ENCODE data around the gene EIF3K. TPM values are rescaled to one million over a fixed set of nuclear protein-coding genes. Genes with fewer than 3 reads are reported as not detected.
A peak's percentile ranks its signal among the peaks of the same experiment; 100 is the strongest.

Gene EIF3K
- total RNA-seq, 2 donors from 2014 or later, result 343 to 430 TPM

GRCh38 chr19:38676878-38677646 lies 58.1 kb downstream of the EIF3K start:
- intact Hi-C loops (cut with DNase I, micrococcal nuclease), result no loop called here
- ATAC-seq (no peak), DNase-seq (no peak)

GRCh38 chr19:38678217-38678890 lies 59.4 kb downstream of the EIF3K start:
- no peak for DNase-seq
- intact Hi-C loops (cut with DNase I, micrococcal nuclease), result no loop called here
- ATAC-seq, result no peak

GRCh38 chr19:38678891-38679494 lies 60.0 kb downstream of the EIF3K start:
- no peak for ATAC-seq

GRCh38 chr19:38679839-38680238 lies 60.9 kb downstream of the EIF3K start:
- ATAC-seq, result no peak
- no peak for DNase-seq
- intact Hi-C loops (cut with DNase I, micrococcal nuclease), result no loop called here

More at GRCh38 chr19:38678891-38679494, 60.0 kb downstream of the EIF3K start:
- intact Hi-C loops (cut with DNase I, micrococcal nuclease), result no loop called here
- no peak for DNase-seq

GRCh38 chr19:38682195-38682867 lies 63.3 kb downstream of the EIF3K start:
- DNase-seq (no peak), ATAC-seq (no peak)
- intact Hi-C loops (cut with DNase I, micrococcal nuclease), result no loop called here

GRCh38 chr19:38682872-38683392 lies 63.9 kb downstream of the EIF3K start:
- ATAC-seq (no peak), DNase-seq (no peak)
- intact Hi-C loops (cut with DNase I, micrococcal nuclease), result no loop called here

GRCh38 chr19:38683393-38684077 lies 64.5 kb downstream of the EIF3K start:
- intact Hi-C loops (cut with DNase I, micrococcal nuclease), result no loop called here
- DNase-seq (peak; percentile 84 to 93), ATAC-seq (peak; percentile 69)

GRCh38 chr19:38684078-38684861 lies 65.3 kb downstream of the EIF3K start:
- DNase-seq, result peak; percentile 69 to 93
- intact Hi-C loops (cut with DNase I, micrococcal nuclease), result no loop called here
- peak; percentile 71 for ATAC-seq

GRCh38 chr19:38684862-38685665 lies 66.1 kb downstream of the EIF3K start:
- ATAC-seq, result no peak
- intact Hi-C loops (cut with DNase I, micrococcal nuclease), result no loop called here
- no peak for DNase-seq

GRCh38 chr19:38685666-38686529 lies 66.9 kb downstream of the EIF3K start:
- intact Hi-C loops (cut with DNase I, micrococcal nuclease), result no loop called here
- no peak for ATAC-seq
- DNase-seq, result no peak

GRCh38 chr19:38686530-38686888 lies 67.5 kb downstream of the EIF3K start:
- DNase-seq (no peak), ATAC-seq (no peak)
- intact Hi-C loops (cut with DNase I, micrococcal nuclease), result no loop called here

Other genes starting within 250 kb of the EIF3K start
- gene PSMD8, start 244.6 kb upstream of the EIF3K start, total RNA-seq, result 100 to 1,000 TPM; 129 to 136 TPM
- gene GGN, start 231.2 kb upstream of the EIF3K start, total RNA-seq, result under 1 TPM in 1 of 2 donors, not detected in 1; 0.37 TPM
- gene SPRED3, start 230.5 kb upstream of the EIF3K start, total RNA-seq, result 1 to 10 TPM in 1 of 2 donors, under 1 TPM in 1; 0.28 to 1.6 TPM
- gene FAM98C, start 216.1 kb upstream of the EIF3K start, total RNA-seq, result 10 to 100 TPM; 33.2 to 37.4 TPM
- gene RASGRP4, start 193.0 kb upstream of the EIF3K start, total RNA-seq, result 1 to 10 TPM in 1 of 2 donors, under 1 TPM in 1; 0.49 to 1.8 TPM
- gene RYR1, start 185.5 kb upstream of the EIF3K start, total RNA-seq, result 1 to 10 TPM in 1 of 2 donors, under 1 TPM in 1; 0.76 to 1.7 TPM
- gene MAP4K1, start 1.2 kb upstream of the EIF3K start, total RNA-seq, result 1 to 10 TPM; 2.9 to 6.6 TPM
- 1,000 to 10,000 TPM in 1 of 2 donors, 100 to 1,000 TPM in 1; 971 to 1,150 TPM for gene ACTN4, start 28.5 kb downstream of the EIF3K start, total RNA-seq
- gene CAPN12, start 125.3 kb downstream of the EIF3K start, total RNA-seq, result 10 to 100 TPM; 10.1 to 10.2 TPM
- gene LGALS7, start 154.3 kb downstream of the EIF3K start, total RNA-seq, result not detected
- gene LGALS7B, start 170.0 kb downstream of the EIF3K start, total RNA-seq, result not detected
- 1,000 to 10,000 TPM; 7,382 to 8,588 TPM for gene LGALS4, start 193.8 kb downstream of the EIF3K start, total RNA-seq
- 100 to 1,000 TPM; 292 to 483 TPM for gene ECH1, start 212.6 kb downstream of the EIF3K start, total RNA-seq
- gene HNRNPL, start 230.8 kb downstream of the EIF3K start, total RNA-seq, result 100 to 1,000 TPM; 269 to 281 TPM

All from left colon (tissue), 2 donors.